Measurements from ENCODE around the gene MEX3C.

DNA sequence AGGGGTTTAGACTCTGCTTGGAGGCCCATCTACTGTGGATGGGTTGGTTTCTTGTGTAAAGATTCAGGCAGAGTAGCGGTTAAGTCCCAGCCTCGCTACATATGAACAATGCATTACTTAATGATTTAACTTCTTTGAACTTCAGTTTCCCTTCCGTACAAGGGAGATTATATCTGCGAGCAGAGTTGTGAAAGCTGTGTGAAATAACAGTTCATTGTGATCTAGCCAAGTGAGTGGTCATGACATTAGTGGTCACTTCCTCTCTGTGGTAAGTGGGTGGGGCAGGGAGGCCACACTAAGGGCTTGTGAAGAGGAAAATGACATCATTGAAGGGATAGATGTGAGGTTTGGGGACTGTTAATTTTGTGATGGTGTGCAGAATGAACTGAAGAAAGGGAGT, 14.1 kb upstream of the MEX3C start:
- TF ChIP-seq, protein P1, sequence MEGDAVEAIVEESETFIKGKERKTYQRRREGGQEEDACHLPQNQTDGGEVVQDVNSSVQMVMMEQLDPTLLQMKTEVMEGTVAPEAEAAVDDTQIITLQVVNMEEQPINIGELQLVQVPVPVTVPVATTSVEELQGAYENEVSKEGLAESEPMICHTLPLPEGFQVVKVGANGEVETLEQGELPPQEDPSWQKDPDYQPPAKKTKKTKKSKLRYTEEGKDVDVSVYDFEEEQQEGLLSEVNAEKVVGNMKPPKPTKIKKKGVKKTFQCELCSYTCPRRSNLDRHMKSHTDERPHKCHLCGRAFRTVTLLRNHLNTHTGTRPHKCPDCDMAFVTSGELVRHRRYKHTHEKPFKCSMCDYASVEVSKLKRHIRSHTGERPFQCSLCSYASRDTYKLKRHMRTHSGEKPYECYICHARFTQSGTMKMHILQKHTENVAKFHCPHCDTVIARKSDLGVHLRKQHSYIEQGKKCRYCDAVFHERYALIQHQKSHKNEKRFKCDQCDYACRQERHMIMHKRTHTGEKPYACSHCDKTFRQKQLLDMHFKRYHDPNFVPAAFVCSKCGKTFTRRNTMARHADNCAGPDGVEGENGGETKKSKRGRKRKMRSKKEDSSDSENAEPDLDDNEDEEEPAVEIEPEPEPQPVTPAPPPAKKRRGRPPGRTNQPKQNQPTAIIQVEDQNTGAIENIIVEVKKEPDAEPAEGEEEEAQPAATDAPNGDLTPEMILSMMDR (IDR thresholded peaks at IDR 0.05; ENCODE audit: poor library complexity): no peak
- TF ChIP-seq EZH2phosphoT487 (IDR thresholded peaks at IDR 0.05; ENCODE audit: low read depth, severe bottlenecking, unreplicated experiment): no peak

Measured in hepatocyte (in vitro differentiated cells).